GM23338 (cell line): ENCODE data around the gene OPTC. TPM values are rescaled to one million over a fixed set of nuclear protein-coding genes. Genes with fewer than 3 reads are reported as not detected.
A peak's percentile ranks its signal among the peaks of the same experiment; 100 is the strongest.

Experiments used
- ATAC-seq: fragments of 200-7000 bp; cut with Tn5 transposase; 3 replicates; pipeline ENCODE4 v1.9.1; 2020
- DNase-seq: peaks from one replicate; pipeline ENCODE4 v3.0.0-alpha.2; 2015; ENCODE audit warnings: low spot score
- H2AFZ ChIP-seq: fragments of 200-600 bp; sonication (generic); 2 replicates; pipeline ENCODE4 v1.8.0; 2016; ENCODE audit warnings: antibody characterized with exemption, mild to moderate bottlenecking, moderate library complexity
- H3F3A ChIP-seq: fragments of 200-600 bp; sonication (generic); replicated peaks from 2 replicates; pipeline ENCODE4 v1.8.0; 2017; ENCODE audit warnings: antibody characterized with exemption, mixed run types, low read depth
- H3K27ac ChIP-seq: fragments of 200-600 bp; sonication (generic); 2 replicates; pipeline ENCODE4 v1.6.1; 2016; ENCODE audit warnings: low read depth
- H3K27me3 ChIP-seq: fragments of 200-600 bp; sonication (generic); 2 replicates; pipeline ENCODE4 v1.8.0; 2016; ENCODE audit warnings: mild to moderate bottlenecking, mixed run types, moderate library complexity; ENCODE audit not compliant: insufficient read depth
- H3K36me3 ChIP-seq: fragments of 200-600 bp; sonication (generic); 2 replicates; pipeline ENCODE4 v1.8.0; 2016; ENCODE audit warnings: mild to moderate bottlenecking; ENCODE audit not compliant: insufficient read depth
- H3K4me1 ChIP-seq: fragments of 200-600 bp; sonication (generic); 2 replicates; pipeline ENCODE4 v1.8.0; 2016; ENCODE audit warnings: mild to moderate bottlenecking, moderate library complexity; ENCODE audit not compliant: insufficient read depth
- H3K4me2 ChIP-seq: fragments of 200-600 bp; sonication (generic); 2 replicates; pipeline ENCODE4 v1.7.1; 2017; ENCODE audit warnings: mixed run types
- H3K4me3 ChIP-seq: fragments of 200-600 bp; sonication (generic); 2 replicates; pipeline ENCODE4 v1.6.1; 2016; ENCODE audit warnings: mixed run types
- H3K79me2 ChIP-seq: fragments of 200-600 bp; sonication (generic); replicated peaks from 2 replicates; pipeline ENCODE4 v1.8.0; 2017; ENCODE audit warnings: mild to moderate bottlenecking; ENCODE audit not compliant: insufficient read depth
- H3K9me2 ChIP-seq: fragments of 200-600 bp; sonication (generic); 2 replicates; pipeline ENCODE4 v1.8.0; 2017; ENCODE audit not compliant: insufficient read depth
- H4K20me1 ChIP-seq: fragments of 200-600 bp; sonication (generic); replicated peaks from 2 replicates; pipeline ENCODE4 v1.8.0; 2017; ENCODE audit warnings: mild to moderate bottlenecking; ENCODE audit not compliant: insufficient read depth
- H3K27ac Mint-ChIP-seq: 2 replicates; pipeline ENCODE4 v1.8.0; 2020; ENCODE audit warnings: inconsistent platforms, mild to moderate bottlenecking, moderate library complexity, mixed read lengths
- H3K27me3 Mint-ChIP-seq: 3 replicates; pipeline ENCODE4 v1.8.0; 2022; ENCODE audit warnings: low read depth, mild to moderate bottlenecking, moderate library complexity, mixed read lengths, inconsistent platforms; ENCODE audit not compliant: insufficient read depth, poor library complexity
- H3K36me3 Mint-ChIP-seq: 3 replicates; pipeline ENCODE4 v1.8.0; 2021; ENCODE audit warnings: low read depth, mild to moderate bottlenecking, inconsistent platforms, moderate library complexity, mixed read lengths
- H3K4me1 Mint-ChIP-seq: 3 replicates; pipeline ENCODE4 v1.8.0; 2020; ENCODE audit warnings: mild to moderate bottlenecking, inconsistent platforms, mixed read lengths
- H3K4me3 Mint-ChIP-seq: 3 replicates; pipeline ENCODE4 v1.8.0; 2021; ENCODE audit warnings: moderate library complexity, mild to moderate bottlenecking, inconsistent platforms, mixed read lengths
- H3K9me3 Mint-ChIP-seq: 3 replicates; pipeline ENCODE4 v1.8.0; 2020; ENCODE audit warnings: moderate library complexity, mild to moderate bottlenecking, inconsistent platforms, mixed read lengths
- CREB1 ChIP-seq: fragments of 250-450 bp; sonication (Bioruptor Pico); IDR thresholded peaks from 2 replicates; pipeline ENCODE4 v1.5.0; 2020; ENCODE audit warnings: low read depth, mild to moderate bottlenecking, moderate library complexity
- CTCF ChIP-seq, 2 experiments: fragments of 200-600 bp in 1 of 2; sonication (generic) in 1 of 2; conservative IDR thresholded peaks; 2 replicates each; pipeline versions ENCODE4 v1.5.1 to v1.6.1; 2016 to 2017; ENCODE audit warnings: antibody characterized with exemption in 2 of 2, low read depth in 2 of 2, mild to moderate bottlenecking in 2 of 2, moderate library complexity in 1 of 2
- EZH2 ChIP-seq: fragments of 200-600 bp; sonication (generic); IDR thresholded peaks from one replicate; pipeline ENCODE4 v1.8.0; 2017; ENCODE audit warnings: antibody characterized with exemption, mild to moderate bottlenecking, low read depth; ENCODE audit not compliant: unreplicated experiment
- EZH2phosphoT487 ChIP-seq: fragments of 200-600 bp; sonication (generic); IDR thresholded peaks from one replicate; pipeline ENCODE4 v1.8.1; 2018; ENCODE audit warnings: antibody characterized with exemption; ENCODE audit not compliant: unreplicated experiment
- JUNB ChIP-seq: IDR thresholded peaks from one replicate; pipeline ENCODE4 v1.6.1; 2016; ENCODE audit warnings: antibody characterized with exemption; ENCODE audit not compliant: unreplicated experiment
- NANOG ChIP-seq: IDR thresholded peaks from 2 replicates; pipeline ENCODE4 v1.6.1; 2016; ENCODE audit warnings: antibody characterized with exemption, borderline replicate concordance
- POLR2AphosphoS5 ChIP-seq: IDR thresholded peaks from 2 replicates; pipeline ENCODE4 v1.6.1; 2016; ENCODE audit warnings: antibody characterized with exemption, low read depth
- STAT1 ChIP-seq: IDR thresholded peaks from one replicate; pipeline ENCODE4 v1.6.1; 2016; ENCODE audit warnings: antibody characterized with exemption; ENCODE audit not compliant: unreplicated experiment
- ZNF114 ChIP-seq: fragments of 250-450 bp; sonication (Bioruptor Pico); IDR thresholded peaks from 2 replicates; pipeline ENCODE4 v1.5.0; 2020; ENCODE audit warnings: mild to moderate bottlenecking, moderate library complexity
- ZNF331 ChIP-seq: fragments of 250-450 bp; sonication (Bioruptor Pico); IDR thresholded peaks from 2 replicates; pipeline ENCODE4 v1.5.0; 2020; ENCODE audit warnings: low read depth, mild to moderate bottlenecking, moderate library complexity
- polyA plus RNA-seq: library from polyadenylated mRNA; unstranded; fragments of >200 nt; fragmentation: Nextera tagmentation; extraction: Ambion mirVana; gene quantifications from 2 replicates; pipeline ENCODE4 v1.2.1, GENCODE V29; 2016
- total RNA-seq: library from RNA; depleted of rRNA; stranded (reverse); fragments of >200 nt; shearing (Covaris generic); gene quantifications from 2 replicates; pipeline ENCODE4 v1.2.3, GENCODE V29; 2014
- TF ChIP-seq, protein P1 (sequence below): IDR thresholded peaks from one replicate; pipeline ENCODE4 v1.6.1; 2018; ENCODE audit warnings: antibody characterized with exemption; ENCODE audit not compliant: unreplicated experiment
- TF ChIP-seq, protein P2 (sequence below): IDR thresholded peaks from 2 replicates; pipeline ENCODE4 v1.6.1; 2016; ENCODE audit warnings: antibody characterized with exemption
- TF ChIP-seq, protein P3 (sequence below): fragments of 250-450 bp; sonication (Bioruptor Pico); IDR thresholded peaks from 2 replicates; pipeline ENCODE4 v1.5.0; 2020; ENCODE audit warnings: mild to moderate bottlenecking, moderate library complexity

Gene OPTC
- total and polyA plus RNA-seq, 2 experiments from 2014 or later = 0.50 to 1.0 TPM

DNA sequence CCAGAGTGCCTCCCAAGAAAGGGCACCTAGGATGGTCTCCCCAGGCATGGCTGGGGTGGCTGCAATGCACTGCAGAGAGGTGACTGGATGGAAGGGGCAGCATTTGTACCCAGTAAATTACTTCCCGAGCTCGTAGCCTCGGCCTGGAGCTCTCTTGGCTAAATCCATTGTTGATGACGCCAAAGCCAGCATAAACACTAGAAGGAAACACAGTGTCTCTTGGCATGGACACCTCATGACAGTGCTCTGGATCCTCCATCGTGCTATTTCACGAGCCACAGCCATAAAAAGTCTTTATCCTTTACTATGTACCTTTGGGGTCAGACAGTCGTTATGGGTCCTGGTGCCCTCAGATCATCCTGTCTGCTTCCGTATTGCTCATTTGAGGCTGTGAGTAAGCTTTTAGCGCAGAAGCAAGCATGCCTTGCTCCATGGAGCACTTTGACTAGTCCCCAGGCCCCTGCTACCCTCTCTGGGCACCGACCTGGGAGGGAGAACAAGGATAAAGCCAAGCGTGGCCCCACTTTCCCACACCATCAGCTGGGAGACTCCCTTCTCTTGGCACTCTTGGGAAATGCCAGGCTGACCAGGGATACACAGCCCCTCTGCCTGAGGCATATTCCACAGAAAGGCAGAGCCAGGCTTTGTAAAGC lies 28.7 kb upstream of the OPTC start (continued):
- TF ChIP-seq, protein P1, sequence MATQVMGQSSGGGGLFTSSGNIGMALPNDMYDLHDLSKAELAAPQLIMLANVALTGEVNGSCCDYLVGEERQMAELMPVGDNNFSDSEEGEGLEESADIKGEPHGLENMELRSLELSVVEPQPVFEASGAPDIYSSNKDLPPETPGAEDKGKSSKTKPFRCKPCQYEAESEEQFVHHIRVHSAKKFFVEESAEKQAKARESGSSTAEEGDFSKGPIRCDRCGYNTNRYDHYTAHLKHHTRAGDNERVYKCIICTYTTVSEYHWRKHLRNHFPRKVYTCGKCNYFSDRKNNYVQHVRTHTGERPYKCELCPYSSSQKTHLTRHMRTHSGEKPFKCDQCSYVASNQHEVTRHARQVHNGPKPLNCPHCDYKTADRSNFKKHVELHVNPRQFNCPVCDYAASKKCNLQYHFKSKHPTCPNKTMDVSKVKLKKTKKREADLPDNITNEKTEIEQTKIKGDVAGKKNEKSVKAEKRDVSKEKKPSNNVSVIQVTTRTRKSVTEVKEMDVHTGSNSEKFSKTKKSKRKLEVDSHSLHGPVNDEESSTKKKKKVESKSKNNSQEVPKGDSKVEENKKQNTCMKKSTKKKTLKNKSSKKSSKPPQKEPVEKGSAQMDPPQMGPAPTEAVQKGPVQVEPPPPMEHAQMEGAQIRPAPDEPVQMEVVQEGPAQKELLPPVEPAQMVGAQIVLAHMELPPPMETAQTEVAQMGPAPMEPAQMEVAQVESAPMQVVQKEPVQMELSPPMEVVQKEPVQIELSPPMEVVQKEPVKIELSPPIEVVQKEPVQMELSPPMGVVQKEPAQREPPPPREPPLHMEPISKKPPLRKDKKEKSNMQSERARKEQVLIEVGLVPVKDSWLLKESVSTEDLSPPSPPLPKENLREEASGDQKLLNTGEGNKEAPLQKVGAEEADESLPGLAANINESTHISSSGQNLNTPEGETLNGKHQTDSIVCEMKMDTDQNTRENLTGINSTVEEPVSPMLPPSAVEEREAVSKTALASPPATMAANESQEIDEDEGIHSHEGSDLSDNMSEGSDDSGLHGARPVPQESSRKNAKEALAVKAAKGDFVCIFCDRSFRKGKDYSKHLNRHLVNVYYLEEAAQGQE = no peak
- TF ChIP-seq POLR2AphosphoS5 = no peak
- TF ChIP-seq, protein P2, sequence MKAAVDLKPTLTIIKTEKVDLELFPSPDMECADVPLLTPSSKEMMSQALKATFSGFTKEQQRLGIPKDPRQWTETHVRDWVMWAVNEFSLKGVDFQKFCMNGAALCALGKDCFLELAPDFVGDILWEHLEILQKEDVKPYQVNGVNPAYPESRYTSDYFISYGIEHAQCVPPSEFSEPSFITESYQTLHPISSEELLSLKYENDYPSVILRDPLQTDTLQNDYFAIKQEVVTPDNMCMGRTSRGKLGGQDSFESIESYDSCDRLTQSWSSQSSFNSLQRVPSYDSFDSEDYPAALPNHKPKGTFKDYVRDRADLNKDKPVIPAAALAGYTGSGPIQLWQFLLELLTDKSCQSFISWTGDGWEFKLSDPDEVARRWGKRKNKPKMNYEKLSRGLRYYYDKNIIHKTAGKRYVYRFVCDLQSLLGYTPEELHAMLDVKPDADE = no peak
- no peak for TF ChIP-seq CTCF (conservative IDR thresholded peaks at IDR 0.05; ENCODE audit: low read depth in 2 of 2)
- TF ChIP-seq JUNB = no peak
- no peak for TF ChIP-seq STAT1
- no peak for TF ChIP-seq NANOG
- no peak for TF ChIP-seq EZH2
- TF ChIP-seq EZH2phosphoT487 = no peak
- no peak for TF ChIP-seq ZNF114 (CRISPR knock-in tag)
- no peak for TF ChIP-seq ZNF331 (CRISPR knock-in tag)

- H2AFZ ChIP-seq = no peak overlapping the region
- H3F3A ChIP-seq = no peaks in the 10 kb centered on the region
- DNase-seq = no peak
- H3K36me3 ChIP-seq = no peaks in the 10 kb centered on the region
- H3K4me2 ChIP-seq = no peak overlapping the region
- H3K27ac ChIP-seq = no peak overlapping the region
- H3K79me2 ChIP-seq = no peaks in the 10 kb centered on the region
- H3K4me3 ChIP-seq = no peak overlapping the region
- H3K9me2 ChIP-seq = no peaks in the 10 kb centered on the region
- no peaks in the 10 kb centered on the region for H3K36me3 Mint-ChIP-seq
- H3K27me3 Mint-ChIP-seq = peaks cover 7% of the 10 kb centered on the region
- peaks cover 32% of the 10 kb centered on the region for H3K4me1 Mint-ChIP-seq
- no peak overlapping the region for H3K27ac Mint-ChIP-seq
- no peaks in the 10 kb centered on the region for H4K20me1 ChIP-seq
- H3K9me3 Mint-ChIP-seq = no peaks in the 10 kb centered on the region
- no peaks in the 10 kb centered on the region for H3K4me1 ChIP-seq
- no peaks in the 10 kb centered on the region for H3K27me3 ChIP-seq
- no peak overlapping the region; the same call in 2 of the 3 replicates for H3K4me3 Mint-ChIP-seq
- peak; percentile 36 for ATAC-seq
- TF ChIP-seq POLR2AphosphoS5 (no peak), JUNB (no peak), CREB1 (CRISPR knock-in tag) (no peak), EZH2 (no peak), EZH2phosphoT487 (no peak), ZNF114 (CRISPR knock-in tag) (no peak)
- TF ChIP-seq, protein P3, sequence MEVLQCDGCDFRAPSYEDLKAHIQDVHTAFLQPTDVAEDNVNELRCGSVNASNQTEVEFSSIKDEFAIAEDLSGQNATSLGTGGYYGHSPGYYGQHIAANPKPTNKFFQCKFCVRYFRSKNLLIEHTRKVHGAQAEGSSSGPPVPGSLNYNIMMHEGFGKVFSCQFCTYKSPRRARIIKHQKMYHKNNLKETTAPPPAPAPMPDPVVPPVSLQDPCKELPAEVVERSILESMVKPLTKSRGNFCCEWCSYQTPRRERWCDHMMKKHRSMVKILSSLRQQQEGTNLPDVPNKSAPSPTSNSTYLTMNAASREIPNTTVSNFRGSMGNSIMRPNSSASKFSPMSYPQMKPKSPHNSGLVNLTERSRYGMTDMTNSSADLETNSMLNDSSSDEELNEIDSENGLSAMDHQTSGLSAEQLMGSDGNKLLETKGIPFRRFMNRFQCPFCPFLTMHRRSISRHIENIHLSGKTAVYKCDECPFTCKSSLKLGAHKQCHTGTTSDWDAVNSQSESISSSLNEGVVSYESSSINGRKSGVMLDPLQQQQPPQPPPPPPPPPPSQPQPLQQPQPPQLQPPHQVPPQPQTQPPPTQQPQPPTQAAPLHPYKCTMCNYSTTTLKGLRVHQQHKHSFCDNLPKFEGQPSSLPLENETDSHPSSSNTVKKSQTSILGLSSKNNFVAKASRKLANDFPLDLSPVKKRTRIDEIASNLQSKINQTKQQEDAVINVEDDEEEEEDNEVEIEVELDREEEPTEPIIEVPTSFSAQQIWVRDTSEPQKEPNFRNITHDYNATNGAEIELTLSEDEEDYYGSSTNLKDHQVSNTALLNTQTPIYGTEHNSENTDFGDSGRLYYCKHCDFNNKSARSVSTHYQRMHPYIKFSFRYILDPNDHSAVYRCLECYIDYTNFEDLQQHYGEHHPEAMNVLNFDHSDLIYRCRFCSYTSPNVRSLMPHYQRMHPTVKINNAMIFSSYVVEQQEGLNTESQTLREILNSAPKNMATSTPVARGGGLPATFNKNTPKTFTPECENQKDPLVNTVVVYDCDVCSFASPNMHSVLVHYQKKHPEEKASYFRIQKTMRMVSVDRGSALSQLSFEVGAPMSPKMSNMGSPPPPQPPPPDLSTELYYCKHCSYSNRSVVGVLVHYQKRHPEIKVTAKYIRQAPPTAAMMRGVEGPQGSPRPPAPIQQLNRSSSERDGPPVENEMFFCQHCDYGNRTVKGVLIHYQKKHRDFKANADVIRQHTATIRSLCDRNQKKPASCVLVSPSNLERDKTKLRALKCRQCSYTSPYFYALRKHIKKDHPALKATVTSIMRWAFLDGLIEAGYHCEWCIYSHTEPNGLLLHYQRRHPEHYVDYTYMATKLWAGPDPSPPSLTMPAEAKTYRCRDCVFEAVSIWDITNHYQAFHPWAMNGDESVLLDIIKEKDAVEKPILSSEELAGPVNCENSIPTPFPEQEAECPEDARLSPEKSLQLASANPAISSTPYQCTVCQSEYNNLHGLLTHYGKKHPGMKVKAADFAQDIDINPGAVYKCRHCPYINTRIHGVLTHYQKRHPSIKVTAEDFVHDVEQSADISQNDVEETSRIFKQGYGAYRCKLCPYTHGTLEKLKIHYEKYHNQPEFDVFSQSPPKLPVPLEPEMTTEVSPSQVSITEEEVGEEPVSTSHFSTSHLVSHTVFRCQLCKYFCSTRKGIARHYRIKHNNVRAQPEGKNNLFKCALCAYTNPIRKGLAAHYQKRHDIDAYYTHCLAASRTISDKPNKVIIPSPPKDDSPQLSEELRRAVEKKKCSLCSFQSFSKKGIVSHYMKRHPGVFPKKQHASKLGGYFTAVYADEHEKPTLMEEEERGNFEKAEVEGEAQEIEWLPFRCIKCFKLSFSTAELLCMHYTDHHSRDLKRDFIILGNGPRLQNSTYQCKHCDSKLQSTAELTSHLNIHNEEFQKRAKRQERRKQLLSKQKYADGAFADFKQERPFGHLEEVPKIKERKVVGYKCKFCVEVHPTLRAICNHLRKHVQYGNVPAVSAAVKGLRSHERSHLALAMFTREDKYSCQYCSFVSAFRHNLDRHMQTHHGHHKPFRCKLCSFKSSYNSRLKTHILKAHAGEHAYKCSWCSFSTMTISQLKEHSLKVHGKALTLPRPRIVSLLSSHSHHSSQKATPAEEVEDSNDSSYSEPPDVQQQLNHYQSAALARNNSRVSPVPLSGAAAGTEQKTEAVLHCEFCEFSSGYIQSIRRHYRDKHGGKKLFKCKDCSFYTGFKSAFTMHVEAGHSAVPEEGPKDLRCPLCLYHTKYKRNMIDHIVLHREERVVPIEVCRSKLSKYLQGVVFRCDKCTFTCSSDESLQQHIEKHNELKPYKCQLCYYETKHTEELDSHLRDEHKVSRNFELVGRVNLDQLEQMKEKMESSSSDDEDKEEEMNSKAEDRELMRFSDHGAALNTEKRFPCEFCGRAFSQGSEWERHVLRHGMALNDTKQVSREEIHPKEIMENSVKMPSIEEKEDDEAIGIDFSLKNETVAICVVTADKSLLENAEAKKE (CRISPR knock-in tag) = no peak
Observed at GRCh38 chr1:203465948-203466347, 28.0 kb upstream of the OPTC start.
